ENCODE measurements around the gene GARNL3. TPM values are rescaled to one million over a fixed set of nuclear protein-coding genes. Genes with fewer than 3 reads are reported as not detected.

The GARNL3 gene
- total and polyA plus RNA-seq, 2 donors (not counting 1 experiment from before 2014, with no cell fraction given): 1.5 to 12.6 TPM

GRCh38 chr9:127368852-127369402 is 104.4 kb downstream of the GARNL3 start:
- no peak overlapping the region for H2AFZ ChIP-seq (ENCODE audit: insufficient read depth, low read depth, low read length, poor library complexity, severe bottlenecking)
- Mint-ChIP-seq H3K9me3 (ENCODE audit: insufficient read depth) (no peaks in the 10 kb centered on the region), H3K27ac (no peak overlapping the region), H3K27me3 (peaks cover 19% of the 10 kb centered on the region), H3K4me1 (no peaks in the 10 kb centered on the region), H3K4me3 (no peak overlapping the region)
- ATAC-seq (ENCODE audit: low read depth): no peak
- no peak overlapping the region for H3K27ac ChIP-seq (ENCODE audit: low read length in 2 of 2)
- 60% methylated on average over 3 of the region's 6 CpGs for WGBS (ENCODE audit: insufficient coverage)
- DNase-seq: no peak
- no peak overlapping the region for H3K4me2 ChIP-seq (replicated peaks; ENCODE audit: low read depth, low read length, poor library complexity, severe bottlenecking)
- no peaks in the 10 kb centered on the region for H4K20me1 ChIP-seq (ENCODE audit: control insufficient read depth, insufficient read depth, low read length, poor library complexity, severe bottlenecking)
- no peak overlapping the region for H3K4me3 ChIP-seq (ENCODE audit: control extremely low read depth in 1 of 5, extremely low read depth in 1 of 5, insufficient read depth in 1 of 5, low read depth in 2 of 5, low read length in 4 of 5)
- TF ChIP-seq, protein P1, sequence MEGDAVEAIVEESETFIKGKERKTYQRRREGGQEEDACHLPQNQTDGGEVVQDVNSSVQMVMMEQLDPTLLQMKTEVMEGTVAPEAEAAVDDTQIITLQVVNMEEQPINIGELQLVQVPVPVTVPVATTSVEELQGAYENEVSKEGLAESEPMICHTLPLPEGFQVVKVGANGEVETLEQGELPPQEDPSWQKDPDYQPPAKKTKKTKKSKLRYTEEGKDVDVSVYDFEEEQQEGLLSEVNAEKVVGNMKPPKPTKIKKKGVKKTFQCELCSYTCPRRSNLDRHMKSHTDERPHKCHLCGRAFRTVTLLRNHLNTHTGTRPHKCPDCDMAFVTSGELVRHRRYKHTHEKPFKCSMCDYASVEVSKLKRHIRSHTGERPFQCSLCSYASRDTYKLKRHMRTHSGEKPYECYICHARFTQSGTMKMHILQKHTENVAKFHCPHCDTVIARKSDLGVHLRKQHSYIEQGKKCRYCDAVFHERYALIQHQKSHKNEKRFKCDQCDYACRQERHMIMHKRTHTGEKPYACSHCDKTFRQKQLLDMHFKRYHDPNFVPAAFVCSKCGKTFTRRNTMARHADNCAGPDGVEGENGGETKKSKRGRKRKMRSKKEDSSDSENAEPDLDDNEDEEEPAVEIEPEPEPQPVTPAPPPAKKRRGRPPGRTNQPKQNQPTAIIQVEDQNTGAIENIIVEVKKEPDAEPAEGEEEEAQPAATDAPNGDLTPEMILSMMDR (IDR thresholded peaks at IDR 0.05): no peak
- no peak for TF ChIP-seq EZH2 (IDR thresholded peaks at IDR 0.05; ENCODE audit: borderline replicate concordance, insufficient read depth, low read depth, low read length, poor library complexity, severe bottlenecking)
- no peak overlapping the region for H3K9ac ChIP-seq (ENCODE audit: low read length)
- peaks cover 0 to 15% (median 0%) of the 10 kb centered on the region in 4 experiments for H3K27me3 ChIP-seq (replicated peaks in 1 of 4; ENCODE audit: control extremely low read depth in 1 of 4, control insufficient read depth in 3 of 4, insufficient read depth in 4 of 4, low read length in 3 of 4)
- no peaks in the 10 kb centered on the region for H3K9me3 ChIP-seq (ENCODE audit: control extremely low read depth in 1 of 3, control insufficient read depth in 2 of 3, insufficient read depth in 1 of 3, low read length in 2 of 3)
- H3K36me3 ChIP-seq (replicated peaks in 1 of 2; ENCODE audit: control extremely low read depth in 1 of 2, control insufficient read depth in 1 of 2, extremely low read depth in 1 of 2, insufficient read depth in 2 of 2, low read length in 1 of 2): no peaks in the 10 kb centered on the region
- H3K79me2 ChIP-seq (ENCODE audit: control insufficient read depth, insufficient read depth, low read length): no peaks in the 10 kb centered on the region
- CTCF ChIA-PET: interaction anchor here (0.6 to 1.5 kb wide), 2 partner anchors 156 to 248 kb away, joined by 3 read pairs; no protein-coding TSS in a partner anchor
- no peaks in the 10 kb centered on the region for H3K4me1 ChIP-seq (ENCODE audit: control insufficient read depth in 2 of 2, insufficient read depth in 2 of 2, low read length in 2 of 2)
- intact Hi-C loops (cut with micrococcal nuclease): no loop called here
- POLR2A ChIA-PET: no interaction called here

GRCh38 chr9:127369428-127369827 is 104.9 kb downstream of the GARNL3 start:
- peaks cover 0 to 15% (median 0%) of the 10 kb centered on the region in 4 experiments for H3K27me3 ChIP-seq (replicated peaks in 1 of 4; ENCODE audit: control extremely low read depth in 1 of 4, control insufficient read depth in 3 of 4, insufficient read depth in 4 of 4, low read length in 3 of 4)
- H3K4me1 Mint-ChIP-seq: no peaks in the 10 kb centered on the region
- H3K27ac ChIP-seq (ENCODE audit: low read length in 2 of 2): no peak overlapping the region
- no peak overlapping the region for H2AFZ ChIP-seq (ENCODE audit: insufficient read depth, low read depth, low read length, poor library complexity, severe bottlenecking)
- no peak overlapping the region for H3K9ac ChIP-seq (ENCODE audit: low read length)
- intact Hi-C loops (cut with micrococcal nuclease): no loop called here
- DNase-seq: no peak
- no peak for ATAC-seq (ENCODE audit: low read depth)
- 94% methylated on average over 8 of the region's 8 CpGs for WGBS (ENCODE audit: insufficient coverage)
- CTCF ChIA-PET: interaction anchor here (0.6 to 1.5 kb wide), 2 partner anchors 156 to 248 kb away, joined by 3 read pairs; no protein-coding TSS in a partner anchor
- no peaks in the 10 kb centered on the region for H4K20me1 ChIP-seq (ENCODE audit: control insufficient read depth, insufficient read depth, low read length, poor library complexity, severe bottlenecking)
- H3K79me2 ChIP-seq (ENCODE audit: control insufficient read depth, insufficient read depth, low read length): no peaks in the 10 kb centered on the region
- H3K4me2 ChIP-seq (replicated peaks; ENCODE audit: low read depth, low read length, poor library complexity, severe bottlenecking): no peak overlapping the region
- H3K4me1 ChIP-seq (ENCODE audit: control insufficient read depth in 2 of 2, insufficient read depth in 2 of 2, low read length in 2 of 2): no peaks in the 10 kb centered on the region
- POLR2A ChIA-PET: no interaction called here
- no peaks in the 10 kb centered on the region for H3K9me3 ChIP-seq (ENCODE audit: control extremely low read depth in 1 of 3, control insufficient read depth in 2 of 3, insufficient read depth in 1 of 3, low read length in 2 of 3)
- TF ChIP-seq, protein P1 (IDR thresholded peaks at IDR 0.05): no peak
- no peak for TF ChIP-seq EZH2 (IDR thresholded peaks at IDR 0.05; ENCODE audit: borderline replicate concordance, insufficient read depth, low read depth, low read length, poor library complexity, severe bottlenecking)
- H3K27me3 Mint-ChIP-seq: peaks cover 19% of the 10 kb centered on the region
- no peaks in the 10 kb centered on the region for H3K36me3 ChIP-seq (replicated peaks in 1 of 2; ENCODE audit: control extremely low read depth in 1 of 2, control insufficient read depth in 1 of 2, extremely low read depth in 1 of 2, insufficient read depth in 2 of 2, low read length in 1 of 2)
- H3K4me3 ChIP-seq (ENCODE audit: control extremely low read depth in 1 of 5, extremely low read depth in 1 of 5, insufficient read depth in 1 of 5, low read depth in 2 of 5, low read length in 4 of 5): no peak overlapping the region
- no peak overlapping the region for H3K4me3 Mint-ChIP-seq
- H3K27ac Mint-ChIP-seq: no peak overlapping the region
- no peaks in the 10 kb centered on the region for H3K9me3 Mint-ChIP-seq (ENCODE audit: insufficient read depth)
